ENCODE data around the gene NR2C2.

NR2C2 gene

DNA sequence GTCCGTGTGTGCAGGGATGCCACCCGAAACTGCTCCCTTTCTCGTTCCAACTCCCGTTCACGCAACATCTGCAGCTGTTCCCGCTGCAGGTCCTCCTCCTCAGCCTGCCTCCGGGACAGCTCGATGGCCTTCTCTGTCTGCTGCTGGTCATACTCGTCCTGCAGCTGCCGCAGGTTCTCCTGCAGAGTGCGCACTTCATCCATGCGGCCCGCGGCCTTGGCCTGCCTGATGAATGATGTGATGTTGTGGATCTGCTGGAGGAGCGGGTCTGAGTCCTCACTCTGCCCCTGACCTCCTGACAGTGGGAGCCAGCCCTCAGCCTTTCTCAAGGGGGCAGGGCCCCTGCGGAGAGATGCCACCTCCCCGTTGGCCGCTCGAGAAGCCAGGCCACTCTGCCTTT, 127.1 kb downstream of the NR2C2 start:
- H3K27ac ChIP-seq = no peak overlapping the region
- no peak for TF ChIP-seq ZFX (IDR thresholded peaks at IDR 0.05; ENCODE audit: borderline replicate concordance)
- TF ChIP-seq, protein P1, sequence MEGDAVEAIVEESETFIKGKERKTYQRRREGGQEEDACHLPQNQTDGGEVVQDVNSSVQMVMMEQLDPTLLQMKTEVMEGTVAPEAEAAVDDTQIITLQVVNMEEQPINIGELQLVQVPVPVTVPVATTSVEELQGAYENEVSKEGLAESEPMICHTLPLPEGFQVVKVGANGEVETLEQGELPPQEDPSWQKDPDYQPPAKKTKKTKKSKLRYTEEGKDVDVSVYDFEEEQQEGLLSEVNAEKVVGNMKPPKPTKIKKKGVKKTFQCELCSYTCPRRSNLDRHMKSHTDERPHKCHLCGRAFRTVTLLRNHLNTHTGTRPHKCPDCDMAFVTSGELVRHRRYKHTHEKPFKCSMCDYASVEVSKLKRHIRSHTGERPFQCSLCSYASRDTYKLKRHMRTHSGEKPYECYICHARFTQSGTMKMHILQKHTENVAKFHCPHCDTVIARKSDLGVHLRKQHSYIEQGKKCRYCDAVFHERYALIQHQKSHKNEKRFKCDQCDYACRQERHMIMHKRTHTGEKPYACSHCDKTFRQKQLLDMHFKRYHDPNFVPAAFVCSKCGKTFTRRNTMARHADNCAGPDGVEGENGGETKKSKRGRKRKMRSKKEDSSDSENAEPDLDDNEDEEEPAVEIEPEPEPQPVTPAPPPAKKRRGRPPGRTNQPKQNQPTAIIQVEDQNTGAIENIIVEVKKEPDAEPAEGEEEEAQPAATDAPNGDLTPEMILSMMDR (IDR thresholded peaks at IDR 0.05) = no peak

DNA sequence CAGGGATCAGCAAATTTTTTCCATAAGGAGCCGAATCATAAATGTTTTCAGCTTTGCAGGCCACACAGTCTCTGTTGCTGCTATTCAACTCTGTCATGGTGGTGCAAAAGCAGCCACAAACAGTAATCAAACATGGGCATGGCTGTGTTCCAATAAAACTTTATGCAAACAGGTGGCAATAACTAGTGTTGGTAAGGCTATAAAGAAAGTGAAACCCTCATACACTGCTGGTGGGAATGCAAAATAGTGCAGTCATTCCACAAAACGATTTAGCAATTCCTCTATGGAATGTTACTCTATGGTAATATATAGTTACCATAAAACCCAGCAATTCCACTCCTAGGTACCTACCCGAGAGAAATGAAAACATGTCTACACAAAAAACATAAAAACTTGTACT, 131.7 kb downstream of the NR2C2 start:
- TF ChIP-seq, protein P1 (IDR thresholded peaks at IDR 0.05) = no peak
- TF ChIP-seq ZFX (IDR thresholded peaks at IDR 0.05; ENCODE audit: borderline replicate concordance) = no peak
- no peak overlapping the region for H3K27ac ChIP-seq

DNA sequence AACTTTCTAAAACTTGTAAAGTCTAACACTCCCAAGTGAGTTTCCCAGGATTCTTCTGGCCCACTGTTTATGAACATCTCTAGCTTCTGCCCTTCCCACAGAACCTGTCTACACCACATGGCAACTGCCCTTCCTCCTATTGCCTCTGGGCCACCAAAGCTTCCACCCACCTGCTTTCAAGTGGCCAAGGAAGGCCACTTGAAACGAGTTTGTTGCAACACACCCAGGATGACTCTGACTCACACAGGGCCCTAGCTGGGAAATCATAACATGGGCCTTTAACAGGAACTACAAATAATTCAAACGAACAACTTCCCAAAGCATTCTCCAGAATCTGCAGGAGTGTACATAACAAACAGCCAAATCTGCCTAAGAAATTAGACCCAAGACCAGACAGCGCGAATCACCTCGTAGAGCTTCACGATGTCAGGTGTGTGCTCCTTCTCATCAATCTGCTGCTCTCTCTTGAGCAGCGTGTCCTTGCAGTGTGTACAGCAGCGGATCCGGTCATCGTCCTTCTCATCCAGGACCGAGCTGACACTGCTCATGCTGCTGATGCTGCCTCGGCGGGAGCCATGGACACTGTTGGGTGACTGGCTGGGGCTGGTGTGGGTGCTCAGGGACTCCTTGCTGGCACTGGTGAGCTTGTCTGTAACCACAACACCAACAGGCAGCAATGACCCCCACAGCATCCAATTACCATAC, 134.7 kb downstream of the NR2C2 start:
- no peak for TF ChIP-seq ZFX (IDR thresholded peaks at IDR 0.05; ENCODE audit: borderline replicate concordance)
- TF ChIP-seq, protein P1 (IDR thresholded peaks at IDR 0.05) = no peak
- H3K27ac ChIP-seq = no peak overlapping the region

DNA sequence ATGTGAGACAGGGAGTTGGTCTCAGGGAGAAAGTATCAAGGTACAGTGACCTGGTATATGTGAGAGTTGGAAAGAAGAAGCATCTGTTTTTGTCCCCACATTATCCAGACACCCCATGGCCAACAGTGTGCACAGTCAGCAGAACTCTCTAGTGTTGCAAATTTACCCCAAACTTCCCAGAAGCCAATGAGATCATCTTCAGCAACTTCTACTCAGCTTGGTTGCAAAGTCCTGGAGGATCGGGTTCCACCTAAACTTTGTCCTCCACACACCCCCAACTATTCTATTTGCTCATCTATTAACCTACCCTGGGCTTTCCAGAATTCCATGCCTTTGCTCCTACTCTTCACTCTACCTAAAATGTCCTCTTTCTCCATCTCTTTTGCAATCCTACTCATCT, 135.9 kb downstream of the NR2C2 start:
- TF ChIP-seq, protein P1 (IDR thresholded peaks at IDR 0.05) = no peak
- TF ChIP-seq ZFX (IDR thresholded peaks at IDR 0.05; ENCODE audit: borderline replicate concordance) = no peak
- no peak overlapping the region for H3K27ac ChIP-seq

DNA sequence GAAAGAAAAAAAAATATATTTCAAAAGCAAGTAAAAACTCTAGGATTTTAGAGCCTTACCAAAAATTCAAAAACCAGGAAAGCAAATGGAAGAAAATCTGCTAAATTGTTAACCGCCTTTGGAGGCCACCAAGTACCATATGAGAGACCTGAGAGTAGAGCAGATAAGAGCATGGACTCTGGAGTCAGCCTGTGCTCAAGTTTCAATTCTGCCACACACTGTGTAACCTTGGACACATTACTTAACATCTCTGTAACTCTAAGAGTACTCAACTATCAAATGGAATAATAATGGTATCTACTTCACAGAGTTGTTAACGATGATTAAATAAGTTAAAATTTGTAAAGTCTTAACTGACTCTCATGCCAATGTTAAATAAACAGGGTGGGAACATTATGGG, 138.9 kb downstream of the NR2C2 start:
- H3K27ac ChIP-seq = no peak overlapping the region
- no peak for TF ChIP-seq ZFX (IDR thresholded peaks at IDR 0.05; ENCODE audit: borderline replicate concordance)
- TF ChIP-seq, protein P1 (IDR thresholded peaks at IDR 0.05) = no peak

DNA sequence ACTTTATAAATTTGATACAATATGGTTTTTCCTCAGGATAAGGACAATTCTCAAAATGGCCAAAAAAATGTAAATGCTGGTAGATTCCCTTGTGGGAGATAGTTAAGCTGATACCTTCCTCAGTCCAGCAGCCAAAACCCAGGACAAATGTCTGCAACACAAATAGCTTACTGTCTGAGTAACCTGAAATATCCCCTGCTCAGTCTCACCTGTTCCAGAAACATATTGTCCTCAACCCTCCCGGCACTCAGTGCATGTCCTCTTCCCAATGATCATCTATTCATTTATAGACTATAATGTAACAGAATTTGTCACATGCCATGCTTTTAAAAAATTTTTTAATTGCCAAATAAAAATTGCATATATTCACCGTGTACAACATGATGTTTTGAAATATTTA, 139.3 kb downstream of the NR2C2 start:
- no peak for TF ChIP-seq ZFX (IDR thresholded peaks at IDR 0.05; ENCODE audit: borderline replicate concordance)
- TF ChIP-seq, protein P1 (IDR thresholded peaks at IDR 0.05) = no peak

DNA sequence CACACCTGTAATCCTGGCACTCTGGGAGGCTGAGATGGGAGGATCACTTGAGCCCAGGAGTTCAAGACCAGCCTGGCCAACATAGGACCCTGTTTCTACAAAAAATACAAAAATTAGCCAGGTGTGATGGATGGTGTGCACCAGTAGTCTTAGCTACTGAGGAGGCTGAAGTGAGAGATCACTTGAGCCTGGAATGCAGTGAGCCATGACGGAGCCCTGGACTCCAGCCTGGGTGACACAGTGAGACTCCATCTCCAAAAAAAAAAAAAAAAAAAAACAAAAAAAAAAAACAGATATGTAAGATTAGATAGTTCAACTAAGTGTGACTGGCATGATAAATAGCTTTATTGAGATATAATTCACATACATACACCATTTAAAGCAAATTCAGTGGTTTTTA, 141.8 kb downstream of the NR2C2 start:
- H3K27ac ChIP-seq = no peak overlapping the region
- TF ChIP-seq ZFX (IDR thresholded peaks at IDR 0.05; ENCODE audit: borderline replicate concordance) = no peak
- TF ChIP-seq, protein P1 (IDR thresholded peaks at IDR 0.05) = no peak

More for the DNA sequence above, 139.3 kb downstream of the NR2C2 start:
- no peak overlapping the region for H3K27ac ChIP-seq
